Endothelial cell of umbilical vein (primary cell): ENCODE data around the gene MBOAT2. TPM values are rescaled to one million over a fixed set of nuclear protein-coding genes. Genes with fewer than 3 reads are reported as not detected.

Experiments used
- BruUV-seq: library from RNA; stranded (reverse); fragments of 400-500 nt; replicated peaks from 2 replicates; lab custom pipeline; 2021; lab: Mats Ljungman, UMichigan
- CTCF ChIA-PET: fragments of 300-600, 350-600 bp; sonication (Branson Sonifier 250); formaldehyde crosslinking; loops from one replicate; lab custom pipeline; 2021; ENCODE audit warnings: antibody characterized with exemption, inconsistent platforms; lab: Charles Lee
- POLR2A ChIA-PET: fragments of 300-600, 350-600 bp; sonication (Branson Sonifier 250); formaldehyde crosslinking; loops from one replicate; lab custom pipeline; 2021; ENCODE audit warnings: antibody characterized with exemption, inconsistent platforms; lab: Charles Lee
- DNase-seq: peaks from one replicate; pipeline ENCODE4 v3.0.0-alpha.2; 2011; ENCODE audit warnings: low read depth, low spot score
- FAIRE-seq: peaks from 2 replicates; lab custom pipeline; 2011; peaks lifted over from hg19 to GRCh38; lab: Jason Lieb, UNC
- H2AFZ ChIP-seq: 2 replicates; pipeline ENCODE4 v1.6.0; 2012; ENCODE audit warnings: low read depth, low read length, control low read depth, inconsistent platforms
- H3K27ac ChIP-seq: 2 replicates; pipeline ENCODE4 v1.5.1; 2011; ENCODE audit warnings: low read depth, mild to moderate bottlenecking, control low read depth, low read length, moderate library complexity; ENCODE audit not compliant: insufficient read depth
- H3K27me3 ChIP-seq, 2 experiments: 2 replicates each; pipeline versions ENCODE4 v1.6.0 to v1.6.1; 2011; ENCODE audit warnings: low read length in 2 of 2, mixed read lengths in 1 of 2; ENCODE audit not compliant: control insufficient read depth in 2 of 2, insufficient read depth in 2 of 2
- H3K36me3 ChIP-seq, 2 experiments: 2 replicates in 1 of 2; 3 replicates in 1 of 2; pipeline ENCODE4 v1.5.1; 2011; ENCODE audit warnings: low read length in 2 of 2, mild to moderate bottlenecking in 1 of 2, moderate library complexity in 1 of 2; ENCODE audit not compliant: control insufficient read depth in 2 of 2, insufficient read depth in 2 of 2; ENCODE audit errors: extremely low read depth in 1 of 2
- H3K4me1 ChIP-seq: 3 replicates; pipeline ENCODE4 v1.5.1; 2011; ENCODE audit warnings: mild to moderate bottlenecking, low read length; ENCODE audit not compliant: control insufficient read depth, insufficient read depth; ENCODE audit errors: extremely low read depth
- H3K4me2 ChIP-seq: 2 replicates; pipeline ENCODE4 v1.6.1; 2011; ENCODE audit warnings: low read length, control low read depth, mixed read lengths; ENCODE audit not compliant: insufficient read depth
- H3K4me3 ChIP-seq, 3 experiments: fragments of 200-600 bp in 1 of 3; sonication (generic), shearing (Covaris generic) in 1 of 3; replicated peaks in 1 of 3; 2 replicates each; pipeline ENCODE4 v1.5.1; 2011 to 2016; ENCODE audit warnings: control low read depth in 3 of 3, low read length in 3 of 3, mild to moderate bottlenecking in 2 of 3, inconsistent platforms in 1 of 3, low read depth in 1 of 3, moderate library complexity in 1 of 3; ENCODE audit not compliant: insufficient read depth in 1 of 3
- H3K79me2 ChIP-seq: 2 replicates; pipeline ENCODE4 v1.6.0; 2012; ENCODE audit warnings: low read length, inconsistent platforms; ENCODE audit not compliant: control insufficient read depth, insufficient read depth
- H3K9ac ChIP-seq: replicated peaks from 2 replicates; pipeline ENCODE3; 2011; ENCODE audit warnings: low read length, control low read depth; ENCODE audit not compliant: insufficient read depth; ENCODE audit errors: extremely low read depth
- H3K9me1 ChIP-seq: replicated peaks from 3 replicates; pipeline ENCODE4 v1.6.0; 2011; ENCODE audit warnings: mild to moderate bottlenecking, low read length; ENCODE audit not compliant: control insufficient read depth, insufficient read depth; ENCODE audit errors: extremely low read depth
- H3K9me3 ChIP-seq: replicated peaks from 2 replicates; pipeline ENCODE4 v1.5.1; 2012; ENCODE audit warnings: low read length, inconsistent platforms; ENCODE audit not compliant: control insufficient read depth, insufficient read depth
- H4K20me1 ChIP-seq: replicated peaks from 2 replicates; pipeline ENCODE3; 2011; ENCODE audit warnings: mild to moderate bottlenecking, low read length; ENCODE audit not compliant: control insufficient read depth, insufficient read depth; ENCODE audit errors: extremely low read depth
- EZH2 ChIP-seq: IDR thresholded peaks from 2 replicates; pipeline ENCODE4 v1.6.1; 2012; ENCODE audit warnings: borderline replicate concordance, low read depth, mild to moderate bottlenecking, moderate library complexity, low read length, inconsistent platforms; ENCODE audit not compliant: severe bottlenecking
- FOS ChIP-seq: IDR thresholded peaks from 2 replicates; pipeline ENCODE4 v1.6.1; 2011; ENCODE audit warnings: mild to moderate bottlenecking, low read length, moderate library complexity, borderline replicate concordance; ENCODE audit not compliant: insufficient read depth
- GATA2 ChIP-seq: IDR thresholded peaks from 2 replicates; pipeline ENCODE4 v1.7.0; 2011; ENCODE audit warnings: low read depth, mild to moderate bottlenecking, moderate library complexity, mixed read lengths, low read length; ENCODE audit not compliant: insufficient read length, insufficient read depth
- JUN ChIP-seq: IDR thresholded peaks from 2 replicates; pipeline ENCODE4 v1.6.1; 2011; ENCODE audit warnings: borderline replicate concordance, low read depth; ENCODE audit not compliant: insufficient read length, insufficient read depth
- MYC ChIP-seq: IDR thresholded peaks from one replicate; pipeline ENCODE4 v1.6.1; 2011; ENCODE audit warnings: mild to moderate bottlenecking, low read depth, low read length
- POLR2A ChIP-seq: IDR thresholded peaks from 2 replicates; pipeline ENCODE4 v1.6.1; 2012; ENCODE audit warnings: low read depth, mild to moderate bottlenecking, control low read depth, low read length
- POLR2AphosphoS5 ChIP-seq: IDR thresholded peaks from 2 replicates; pipeline ENCODE4 v1.6.1; 2012; ENCODE audit warnings: low read depth, mild to moderate bottlenecking, control low read depth, low read length, moderate library complexity; ENCODE audit not compliant: insufficient read depth
- dilution Hi-C: fragments of 300-500 bp; cut with MboI; formaldehyde crosslinking; loops from one replicate; pipeline ENCODE4 v1.15.0; 2019; ENCODE audit warnings: low sequenced_read_pairs; ENCODE audit not compliant: extremely low pct_ligation_motif_present
- intact Hi-C: fragments of 100-400 bp; cut with micrococcal nuclease; formaldehyde crosslinking; loops from one replicate; pipeline ENCODE4 v1.10.0; 2022
- polyA plus RNA-seq, 4 experiments: library from polyadenylated mRNA; depleted of rRNA in 3 of 4; stranded (reverse) in 3 of 4; unstranded in 1 of 4; fragments of >200 nt; gene quantifications; 2 replicates each; pipeline versions ENCODE4 v1.2.1 to v1.2.3, GENCODE V29; 2011 to 2012; ENCODE audit warnings: missing spikeins in 1 of 4
- total RNA-seq: library from RNA; stranded (reverse); gene quantifications from 2 replicates; pipeline ENCODE4 v1.2.3, GENCODE V29; 2021
- TF ChIP-seq, protein P1 (sequence below), 2 donors: IDR thresholded peaks; 1 replicate in 1 of 2; 2 replicates in 1 of 2; pipeline ENCODE4 v1.5.1; 2011; ENCODE audit warnings: low read length in 2 of 2, mild to moderate bottlenecking in 2 of 2, moderate library complexity in 2 of 2, control low read depth in 1 of 2, inconsistent platforms in 1 of 2, low read depth in 1 of 2; ENCODE audit not compliant: insufficient read depth in 1 of 2; ENCODE audit errors: extremely low read depth in 1 of 2
- TF ChIP-seq, protein P2 (sequence below): IDR thresholded peaks from 2 replicates; pipeline ENCODE4 v1.6.1; 2011; ENCODE audit not compliant: insufficient read depth, insufficient read length

MBOAT2 gene
- total and polyA plus RNA-seq, 2 donors (not counting 3 experiments of a cell fraction or from before 2014, with no cell fraction given), result 10.9 to 22.1 TPM

DNA sequence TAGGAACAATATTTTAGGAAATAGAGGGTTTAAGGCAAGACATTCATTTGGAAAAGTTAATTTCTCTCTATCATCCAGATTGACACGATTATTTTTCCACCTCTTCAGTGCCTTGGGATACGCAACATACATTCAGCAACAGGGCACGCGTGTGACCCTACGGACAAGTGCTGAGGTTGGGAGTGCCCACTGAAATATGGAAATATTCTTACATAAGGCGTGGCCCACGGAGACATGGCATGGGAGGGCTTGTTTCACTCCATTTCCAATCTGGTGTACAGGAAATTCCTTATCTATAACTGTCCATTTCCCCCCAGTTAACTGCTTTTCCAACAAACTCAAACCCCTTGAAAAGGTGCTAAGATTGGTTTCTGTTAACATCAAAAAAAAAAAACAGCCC is 145.2 kb downstream of the MBOAT2 start:
- Histone ChIP-seq H3K4me1 (no peaks in the 10 kb centered on the region), H3K27me3 (no peaks in the 10 kb centered on the region), H3K4me2 (no peak overlapping the region), H3K9me1 (no peaks in the 10 kb centered on the region), H3K9me3 (no peaks in the 10 kb centered on the region), H4K20me1 (no peaks in the 10 kb centered on the region), H3K79me2 (no peaks in the 10 kb centered on the region), H3K36me3 (no peaks in the 10 kb centered on the region), H3K27ac (no peak overlapping the region), H3K9ac (no peak overlapping the region), H2AFZ (no peak overlapping the region), H3K4me3 (no peak overlapping the region)
- BruUV-seq, result no TSS peak
- DNase-seq, result no peak
- FAIRE-seq, result no peak
- TF ChIP-seq POLR2AphosphoS5 (no peak), GATA2 (no peak), MYC (no peak), FOS (no peak), POLR2A (no peak), EZH2 (no peak), JUN (no peak)
- TF ChIP-seq, protein P1, sequence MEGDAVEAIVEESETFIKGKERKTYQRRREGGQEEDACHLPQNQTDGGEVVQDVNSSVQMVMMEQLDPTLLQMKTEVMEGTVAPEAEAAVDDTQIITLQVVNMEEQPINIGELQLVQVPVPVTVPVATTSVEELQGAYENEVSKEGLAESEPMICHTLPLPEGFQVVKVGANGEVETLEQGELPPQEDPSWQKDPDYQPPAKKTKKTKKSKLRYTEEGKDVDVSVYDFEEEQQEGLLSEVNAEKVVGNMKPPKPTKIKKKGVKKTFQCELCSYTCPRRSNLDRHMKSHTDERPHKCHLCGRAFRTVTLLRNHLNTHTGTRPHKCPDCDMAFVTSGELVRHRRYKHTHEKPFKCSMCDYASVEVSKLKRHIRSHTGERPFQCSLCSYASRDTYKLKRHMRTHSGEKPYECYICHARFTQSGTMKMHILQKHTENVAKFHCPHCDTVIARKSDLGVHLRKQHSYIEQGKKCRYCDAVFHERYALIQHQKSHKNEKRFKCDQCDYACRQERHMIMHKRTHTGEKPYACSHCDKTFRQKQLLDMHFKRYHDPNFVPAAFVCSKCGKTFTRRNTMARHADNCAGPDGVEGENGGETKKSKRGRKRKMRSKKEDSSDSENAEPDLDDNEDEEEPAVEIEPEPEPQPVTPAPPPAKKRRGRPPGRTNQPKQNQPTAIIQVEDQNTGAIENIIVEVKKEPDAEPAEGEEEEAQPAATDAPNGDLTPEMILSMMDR (IDR thresholded peaks at IDR 0.05; ENCODE audit: extremely low read depth in 1 of 2, insufficient read depth in 1 of 2, low read depth in 1 of 2, low read length in 2 of 2), result no peak
- TF ChIP-seq, protein P2, sequence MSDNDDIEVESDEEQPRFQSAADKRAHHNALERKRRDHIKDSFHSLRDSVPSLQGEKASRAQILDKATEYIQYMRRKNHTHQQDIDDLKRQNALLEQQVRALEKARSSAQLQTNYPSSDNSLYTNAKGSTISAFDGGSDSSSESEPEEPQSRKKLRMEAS, result no peak
- dilution Hi-C loops, result no loop called here
- intact Hi-C loops, result no loop called here
- CTCF ChIA-PET, result interaction anchor here (1.6 kb wide), 1 partner anchor 15 kb away, joined by 3 read pairs; no protein-coding TSS in a partner anchor
- POLR2A ChIA-PET, result no interaction called here
